SK-N-SH (cell line): ENCODE data around the gene RABGGTB. TPM values are rescaled to one million over a fixed set of nuclear protein-coding genes. Genes with fewer than 3 reads are reported as not detected.

Experiments used
- CTCF ChIA-PET: fragments of 300-600, 350-600 bp; formaldehyde crosslinking; extraction: SDS; loops from one replicate; lab custom pipeline; 2021; lab: Yijun Ruan, JAX
- POLR2A ChIA-PET: fragments of 350-600 bp; sonication (Branson Sonifier 250); formaldehyde crosslinking; extraction: SDS; loops from one replicate; lab custom pipeline; 2020; ENCODE audit warnings: antibody characterized with exemption, inconsistent platforms; lab: Yijun Ruan, JAX
- DNase-seq: peaks from one replicate; pipeline ENCODE4 v3.0.0; 2012
- H2AFZ ChIP-seq: fragments of 200-600 bp; sonication (generic); 2 replicates; pipeline ENCODE4 v1.8.1; 2016; ENCODE audit warnings: antibody characterized with exemption, mild to moderate bottlenecking, low read depth
- H3F3A ChIP-seq: fragments of 200-600 bp; sonication (generic); replicated peaks from 2 replicates; pipeline ENCODE3; 2016; ENCODE audit warnings: antibody characterized with exemption, mild to moderate bottlenecking; ENCODE audit not compliant: insufficient read depth
- H3K27ac ChIP-seq, 2 experiments: fragments of 200-500 bp in 1 of 2; fragments of 200-600 bp in 1 of 2; sonication (Bioruptor generic) in 1 of 2; sonication (generic), shearing (Covaris generic) in 1 of 2; 2 replicates each; pipeline versions ENCODE4 v1.5.1 to v1.6.1; 2014 to 2016; ENCODE audit warnings: low read depth in 2 of 2, inconsistent platforms in 1 of 2, low read length in 1 of 2, mild to moderate bottlenecking in 1 of 2, mixed read lengths in 1 of 2
- H3K27me3 ChIP-seq: fragments of 200-600 bp; sonication (generic), shearing (Covaris generic); 2 replicates; pipeline ENCODE4 v1.6.1; 2016; ENCODE audit warnings: mixed run types; ENCODE audit not compliant: insufficient read depth
- H3K36me3 ChIP-seq, 2 experiments: fragments of 200-500 bp in 1 of 2; fragments of 200-600 bp in 1 of 2; sonication (Bioruptor generic) in 1 of 2; sonication (generic) in 1 of 2; replicated peaks in 1 of 2; 2 replicates each; pipeline versions ENCODE3 to v1.5.1; 2014 to 2016; ENCODE audit warnings: low read length in 1 of 2, mild to moderate bottlenecking in 1 of 2; ENCODE audit not compliant: insufficient read depth in 2 of 2, control insufficient read depth in 1 of 2
- H3K4me1 ChIP-seq, 2 experiments: fragments of 200-500 bp in 1 of 2; fragments of 200-600 bp in 1 of 2; sonication (Bioruptor generic) in 1 of 2; sonication (generic), shearing (Covaris generic) in 1 of 2; 2 replicates each; pipeline versions ENCODE4 v1.5.1 to v1.6.1; 2014 to 2016; ENCODE audit warnings: low read depth in 1 of 2, low read length in 1 of 2, mixed run types in 1 of 2; ENCODE audit not compliant: insufficient read depth in 2 of 2, control insufficient read depth in 1 of 2
- H3K4me2 ChIP-seq: fragments of 200-600 bp; sonication (generic), shearing (Covaris generic); 2 replicates; pipeline ENCODE4 v1.6.1; 2017; ENCODE audit warnings: mixed run types
- H3K4me3 ChIP-seq, 2 experiments: fragments of 200-500 bp in 1 of 2; fragments of 200-600 bp in 1 of 2; sonication (Bioruptor generic) in 1 of 2; sonication (generic), shearing (Covaris generic) in 1 of 2; 2 replicates each; pipeline versions ENCODE4 v1.5.1 to v1.8.1; 2014 to 2016; ENCODE audit warnings: low read depth in 2 of 2, inconsistent platforms in 1 of 2, low read length in 1 of 2, mild to moderate bottlenecking in 1 of 2, mixed read lengths in 1 of 2, moderate library complexity in 1 of 2
- H3K79me2 ChIP-seq: fragments of 200-600 bp; sonication (generic); 2 replicates; pipeline ENCODE4 v1.8.1; 2017; ENCODE audit warnings: mild to moderate bottlenecking; ENCODE audit not compliant: insufficient read depth
- H3K9ac ChIP-seq: fragments of 200-600 bp; sonication (generic); 2 replicates; pipeline ENCODE4 v1.6.1; 2017; ENCODE audit warnings: mixed run types
- H3K9me2 ChIP-seq: fragments of 200-600 bp; sonication (generic); 2 replicates; pipeline ENCODE4 v1.6.1; 2017; ENCODE audit warnings: mixed run types
- H3K9me3 ChIP-seq: fragments of 200-600 bp; sonication (generic); 2 replicates; pipeline ENCODE4 v1.6.1; 2017; ENCODE audit warnings: mixed run types, mild to moderate bottlenecking, moderate library complexity
- H4K20me1 ChIP-seq: fragments of 200-600 bp; sonication (generic); 2 replicates; pipeline ENCODE4 v1.6.1; 2017; ENCODE audit warnings: mild to moderate bottlenecking, mixed run types; ENCODE audit not compliant: insufficient read depth
- EP300 ChIP-seq, 2 experiments: IDR thresholded peaks; 2 replicates each; pipeline versions ENCODE4 v1.4.0 to v1.6.1; 2012; ENCODE audit warnings: borderline replicate concordance in 1 of 2, low read depth in 1 of 2, low read length in 1 of 2
- EZH2phosphoT487 ChIP-seq: fragments of 200-600 bp; sonication (generic); IDR thresholded peaks from 2 replicates; pipeline ENCODE4 v1.6.1; 2017; ENCODE audit warnings: low read depth, mixed run types, mild to moderate bottlenecking, antibody characterized with exemption, moderate library complexity, borderline replicate concordance
- GABPA ChIP-seq: IDR thresholded peaks from 2 replicates; pipeline ENCODE4 v1.4.0; 2012; ENCODE audit warnings: low read depth, mild to moderate bottlenecking
- IRF3 ChIP-seq: fragments of 150-350 bp; IDR thresholded peaks from 2 replicates; pipeline ENCODE4 v1.6.1; 2016; ENCODE audit warnings: mild to moderate bottlenecking, low read depth, low read length
- JUND ChIP-seq: IDR thresholded peaks from 2 replicates; pipeline ENCODE4 v1.4.0; 2012
- MXI1 ChIP-seq: IDR thresholded peaks from 2 replicates; pipeline ENCODE4 v1.6.1; 2012; ENCODE audit warnings: mild to moderate bottlenecking, low read depth, low read length, improper control_type of control experiment
- NFIC ChIP-seq: IDR thresholded peaks from 2 replicates; pipeline ENCODE4 v1.4.0; 2012; ENCODE audit warnings: borderline replicate concordance
- POLR2AphosphoS5 ChIP-seq: IDR thresholded peaks from 2 replicates; pipeline ENCODE4 v1.6.1; 2012; ENCODE audit warnings: low read depth, low read length
- RCOR1 ChIP-seq: fragments of 150-350 bp; IDR thresholded peaks from 2 replicates; pipeline ENCODE4 v1.6.1; 2017; ENCODE audit warnings: antibody characterized with exemption, low read length
- RFX5 ChIP-seq: IDR thresholded peaks from 2 replicates; pipeline ENCODE4 v1.6.1; 2012; ENCODE audit warnings: mild to moderate bottlenecking, improper control_type of control experiment, low read length
- RXRA ChIP-seq: IDR thresholded peaks from 2 replicates; pipeline ENCODE4 v1.4.0; 2012; ENCODE audit warnings: low read depth, mild to moderate bottlenecking, borderline replicate concordance
- SIN3A ChIP-seq: IDR thresholded peaks from 2 replicates; pipeline ENCODE4 v1.6.1; 2012; ENCODE audit warnings: low read depth, mild to moderate bottlenecking, low read length, moderate library complexity, borderline replicate concordance
- SMC3 ChIP-seq: IDR thresholded peaks from 2 replicates; pipeline ENCODE4 v1.6.1; 2012; ENCODE audit warnings: low read depth, low read length, improper control_type of control experiment
- TAF1 ChIP-seq: IDR thresholded peaks from 2 replicates; pipeline ENCODE4 v1.6.1; 2012; ENCODE audit warnings: low read depth, mild to moderate bottlenecking, low read length, moderate library complexity, borderline replicate concordance
- TCF12 ChIP-seq: IDR thresholded peaks from 2 replicates; pipeline ENCODE4 v1.4.0; 2012
- TEAD4 ChIP-seq: IDR thresholded peaks from 2 replicates; pipeline ENCODE4 v1.4.0; 2012; ENCODE audit warnings: mild to moderate bottlenecking, borderline replicate concordance; ENCODE audit not compliant: insufficient read depth
- YY1 ChIP-seq: IDR thresholded peaks from 2 replicates; pipeline ENCODE4 v1.4.0; 2012; ENCODE audit warnings: low read depth, mild to moderate bottlenecking
- WGBS: methylation state at CpG from one replicate; pipeline ENCODE4 v1.1.6; 2017; ENCODE audit warnings: low lambda C conversion rate; 5-methylcytosine and 5-hydroxymethylcytosine counted together
- polyA plus RNA-seq, 3 experiments: library from polyadenylated mRNA; depleted of rRNA; stranded (reverse); fragments of >200 nt; gene quantifications; 2 replicates each; pipeline ENCODE4 v1.2.3, GENCODE V29; 2012
- TF ChIP-seq, protein P1 (sequence below): fragments of 200-600 bp; sonication (generic); IDR thresholded peaks from 2 replicates; pipeline ENCODE4 v1.6.1; 2017; ENCODE audit warnings: antibody characterized with exemption, mild to moderate bottlenecking, moderate library complexity
- TF ChIP-seq, protein P2 (sequence below): IDR thresholded peaks from 2 replicates; pipeline ENCODE4 v1.4.0; 2012; ENCODE audit warnings: low read depth, borderline replicate concordance
- TF ChIP-seq, protein P3 (sequence below): IDR thresholded peaks from 2 replicates; pipeline ENCODE4 v1.4.0; 2012; ENCODE audit warnings: low read depth, borderline replicate concordance

RABGGTB gene
- polyA plus RNA-seq, 1 of the 3 experiments (the other 2 are of a cell fraction), result 59.0 TPM

DNA sequence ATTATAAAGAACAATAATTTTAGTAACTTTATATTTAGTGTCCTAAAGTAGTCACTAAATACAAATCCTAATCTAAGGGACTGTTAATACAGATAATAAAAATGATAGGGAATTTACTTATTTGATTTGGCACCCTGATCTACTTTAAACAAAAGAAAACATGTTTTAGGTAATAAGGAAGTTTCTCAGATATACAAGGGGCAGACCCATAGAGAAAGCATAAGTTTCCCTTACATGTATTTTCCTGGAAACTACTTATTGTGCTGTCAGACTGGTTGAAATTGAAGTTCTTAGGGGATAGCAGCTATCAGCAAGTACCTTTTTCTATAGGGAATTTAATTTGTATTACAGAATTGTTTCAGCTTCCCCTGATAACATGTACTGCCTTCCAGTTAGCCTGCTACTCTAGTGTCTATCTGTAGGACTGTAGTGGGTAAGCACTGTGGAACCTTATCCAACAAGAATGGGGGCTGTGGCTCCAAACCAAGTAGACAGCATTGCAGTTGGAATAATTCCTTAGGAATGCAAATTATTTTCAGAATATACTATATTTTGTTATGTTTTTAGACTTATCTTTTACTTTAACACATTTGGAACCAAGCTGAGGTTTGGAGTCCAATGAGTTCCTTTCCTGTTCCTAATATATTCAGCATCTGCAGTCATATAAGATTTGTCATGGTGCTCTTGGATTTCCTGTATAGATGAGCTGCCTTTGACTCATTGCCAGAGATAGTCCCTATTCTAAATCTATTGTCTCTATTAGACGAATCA, 25.3 kb downstream of the RABGGTB start:
- ChIA-PET CTCF (no interaction called here), POLR2A (no interaction called here)
- H3K9ac ChIP-seq, result no peak overlapping the region
- H3K9me2 ChIP-seq, result no peaks in the 10 kb centered on the region
- H3K27me3 ChIP-seq, result no peaks in the 10 kb centered on the region
- peak overlapping the region; percentile 22; the same call in 1 of the 2 replicates for H3K4me2 ChIP-seq
- no peaks in the 10 kb centered on the region for H3K79me2 ChIP-seq
- WGBS, result 16% methylated on average over 1 of the region's 1 CpG
- TF ChIP-seq MXI1, result no peak
- TF ChIP-seq NFIC, result peak; percentile 41
- TF ChIP-seq JUND, result 0 out of 2 replicates have a peak, but pooled peaks have one; percentile 6
- TF ChIP-seq, protein P1, sequence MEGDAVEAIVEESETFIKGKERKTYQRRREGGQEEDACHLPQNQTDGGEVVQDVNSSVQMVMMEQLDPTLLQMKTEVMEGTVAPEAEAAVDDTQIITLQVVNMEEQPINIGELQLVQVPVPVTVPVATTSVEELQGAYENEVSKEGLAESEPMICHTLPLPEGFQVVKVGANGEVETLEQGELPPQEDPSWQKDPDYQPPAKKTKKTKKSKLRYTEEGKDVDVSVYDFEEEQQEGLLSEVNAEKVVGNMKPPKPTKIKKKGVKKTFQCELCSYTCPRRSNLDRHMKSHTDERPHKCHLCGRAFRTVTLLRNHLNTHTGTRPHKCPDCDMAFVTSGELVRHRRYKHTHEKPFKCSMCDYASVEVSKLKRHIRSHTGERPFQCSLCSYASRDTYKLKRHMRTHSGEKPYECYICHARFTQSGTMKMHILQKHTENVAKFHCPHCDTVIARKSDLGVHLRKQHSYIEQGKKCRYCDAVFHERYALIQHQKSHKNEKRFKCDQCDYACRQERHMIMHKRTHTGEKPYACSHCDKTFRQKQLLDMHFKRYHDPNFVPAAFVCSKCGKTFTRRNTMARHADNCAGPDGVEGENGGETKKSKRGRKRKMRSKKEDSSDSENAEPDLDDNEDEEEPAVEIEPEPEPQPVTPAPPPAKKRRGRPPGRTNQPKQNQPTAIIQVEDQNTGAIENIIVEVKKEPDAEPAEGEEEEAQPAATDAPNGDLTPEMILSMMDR, result no peak
- no peak for TF ChIP-seq RCOR1
- TF ChIP-seq EZH2phosphoT487, result no peak
- TF ChIP-seq POLR2AphosphoS5, result no peak
- TF ChIP-seq RFX5, result no peak
- peak; percentile 35; the same call in 1 of the 2 replicates for TF ChIP-seq TCF12
- no peak for TF ChIP-seq GABPA
- no peak for TF ChIP-seq TAF1
- no peak for TF ChIP-seq EP300 (IDR thresholded peaks at IDR 0.05; ENCODE audit: borderline replicate concordance in 1 of 2, low read depth in 1 of 2, low read length in 1 of 2)
- no peaks in the 10 kb centered on the region for H3K36me3 ChIP-seq
- H3K4me3 ChIP-seq, result no peak overlapping the region
- H3F3A ChIP-seq, result peaks cover 15% of the 10 kb centered on the region
- DNase-seq, result no peak
- H3K27ac ChIP-seq, result peak overlapping the region in 1 of 2 experiments; percentile 48; a peak in 2 of 4 replicates
- H2AFZ ChIP-seq, result peak overlapping the region; percentile 43; the same call in 1 of the 2 replicates
- no peaks in the 10 kb centered on the region for H3K9me3 ChIP-seq
- peaks cover 0 to 16% of the 10 kb centered on the region in 2 experiments; a peak in 2 of 4 replicates for H3K4me1 ChIP-seq
- no peaks in the 10 kb centered on the region for H4K20me1 ChIP-seq

GRCh38 chr1:75812065-75812464, 26.0 kb downstream of the RABGGTB start:
- WGBS, result 93% methylated on average over 3 of the region's 3 CpGs
- no peak overlapping the region for H3K4me3 ChIP-seq

More at GRCh38 chr1:75812065-75812464, 26.0 kb downstream of the RABGGTB start:
- Histone ChIP-seq H3K79me2 (no peaks in the 10 kb centered on the region), H3K27me3 (no peaks in the 10 kb centered on the region), H3K9ac (no peak overlapping the region), H3K9me3 (no peaks in the 10 kb centered on the region), H3K36me3 (no peaks in the 10 kb centered on the region), H3K4me1 (peaks cover 0 to 16% of the 10 kb centered on the region in 2 experiments; a peak in 2 of 4 replicates), H2AFZ (peak overlapping the region; percentile 43; the same call in 1 of the 2 replicates), H3K9me2 (no peaks in the 10 kb centered on the region), H4K20me1 (no peaks in the 10 kb centered on the region), H3K27ac (peak overlapping the region in 1 of 2 experiments; percentile 48; a peak in 2 of 4 replicates), H3F3A (peaks cover 15% of the 10 kb centered on the region), H3K4me2 (peak overlapping the region; percentile 22; the same call in 1 of the 2 replicates)
- DNase-seq, result no peak
- TF ChIP-seq RXRA (no peak), SMC3 (no peak), POLR2AphosphoS5 (no peak), IRF3 (no peak), YY1 (no peak), NFIC (no peak), SIN3A (no peak), RCOR1 (no peak), TEAD4 (no peak), RFX5 (no peak)
- TF ChIP-seq, protein P2, sequence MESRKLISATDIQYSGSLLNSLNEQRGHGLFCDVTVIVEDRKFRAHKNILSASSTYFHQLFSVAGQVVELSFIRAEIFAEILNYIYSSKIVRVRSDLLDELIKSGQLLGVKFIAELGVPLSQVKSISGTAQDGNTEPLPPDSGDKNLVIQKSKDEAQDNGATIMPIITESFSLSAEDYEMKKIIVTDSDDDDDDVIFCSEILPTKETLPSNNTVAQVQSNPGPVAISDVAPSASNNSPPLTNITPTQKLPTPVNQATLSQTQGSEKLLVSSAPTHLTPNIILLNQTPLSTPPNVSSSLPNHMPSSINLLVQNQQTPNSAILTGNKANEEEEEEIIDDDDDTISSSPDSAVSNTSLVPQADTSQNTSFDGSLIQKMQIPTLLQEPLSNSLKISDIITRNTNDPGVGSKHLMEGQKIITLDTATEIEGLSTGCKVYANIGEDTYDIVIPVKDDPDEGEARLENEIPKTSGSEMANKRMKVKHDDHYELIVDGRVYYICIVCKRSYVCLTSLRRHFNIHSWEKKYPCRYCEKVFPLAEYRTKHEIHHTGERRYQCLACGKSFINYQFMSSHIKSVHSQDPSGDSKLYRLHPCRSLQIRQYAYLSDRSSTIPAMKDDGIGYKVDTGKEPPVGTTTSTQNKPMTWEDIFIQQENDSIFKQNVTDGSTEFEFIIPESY, result no peak
- TF ChIP-seq, protein P3, sequence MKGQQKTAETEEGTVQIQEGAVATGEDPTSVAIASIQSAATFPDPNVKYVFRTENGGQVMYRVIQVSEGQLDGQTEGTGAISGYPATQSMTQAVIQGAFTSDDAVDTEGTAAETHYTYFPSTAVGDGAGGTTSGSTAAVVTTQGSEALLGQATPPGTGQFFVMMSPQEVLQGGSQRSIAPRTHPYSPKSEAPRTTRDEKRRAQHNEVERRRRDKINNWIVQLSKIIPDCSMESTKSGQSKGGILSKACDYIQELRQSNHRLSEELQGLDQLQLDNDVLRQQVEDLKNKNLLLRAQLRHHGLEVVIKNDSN, result no peak
- CTCF ChIA-PET, result no interaction called here
- POLR2A ChIA-PET, result no interaction called here
